SU-DHL-6 (cell line): ENCODE results near the gene INTS1.

Experiments
- CTCF ChIP-seq: fragments of 200-600 bp; sonication (generic); IDR thresholded peaks from one replicate; pipeline ENCODE4 v1.5.1; 2017; ENCODE audit warnings: antibody characterized with exemption, mild to moderate bottlenecking, low read length, moderate library complexity; ENCODE audit not compliant: insufficient read depth, poor library complexity, severe bottlenecking
- EZH2phosphoT487 ChIP-seq: fragments of 200-600 bp; sonication (generic), shearing (Covaris generic); conservative IDR thresholded peaks from 2 replicates; pipeline ENCODE4 v1.6.1; 2018; ENCODE audit warnings: mild to moderate bottlenecking, antibody characterized with exemption, low read length, moderate library complexity, mixed read lengths

DNA sequence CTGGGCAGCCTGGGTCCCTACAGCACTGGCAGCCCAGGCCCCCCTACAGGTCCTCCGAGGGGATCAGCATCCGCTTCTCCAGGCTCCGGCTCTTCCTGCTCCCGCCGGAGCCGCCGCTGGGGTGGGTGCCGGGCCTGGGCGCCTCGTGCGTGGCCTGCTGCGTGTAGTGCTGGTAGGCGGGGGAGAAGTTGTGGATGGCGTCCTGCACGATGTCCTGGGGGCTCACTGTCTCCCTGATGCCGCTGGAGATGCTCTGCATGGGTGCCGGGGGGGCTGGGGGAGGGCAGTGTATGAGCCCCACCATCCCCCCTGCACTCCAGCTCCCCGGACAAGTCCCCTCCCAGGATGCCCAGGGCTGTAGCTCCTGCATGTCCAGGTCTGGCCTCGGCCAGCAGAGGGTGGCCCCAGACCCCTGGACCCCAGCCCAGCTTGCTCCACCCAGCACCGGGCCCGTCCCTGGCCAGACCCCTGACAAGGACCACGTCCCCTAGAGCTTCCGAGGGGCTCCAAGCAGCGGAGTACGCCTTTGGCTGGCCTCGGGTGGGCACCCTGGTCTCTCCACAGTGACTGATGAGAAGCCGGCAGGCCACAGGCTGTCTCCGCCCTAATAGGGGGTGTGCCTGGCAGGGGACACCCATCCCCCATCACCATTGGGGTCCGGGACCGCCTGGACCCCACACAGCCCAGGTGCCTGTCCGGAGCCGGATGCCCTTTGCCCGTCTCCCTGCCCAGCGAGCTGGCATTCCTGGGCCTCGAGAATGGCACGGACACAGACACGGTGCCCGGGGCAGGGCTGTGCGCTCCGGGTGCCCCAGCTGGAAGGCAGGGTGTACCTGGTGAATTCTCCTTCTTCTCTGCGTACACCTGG is 43.0 kb upstream of the INTS1 start:
- TF ChIP-seq CTCF: no peak
- TF ChIP-seq EZH2phosphoT487: no peak
